Activated CD4-positive, alpha-beta T cell treated with anti-CD3 and anti-CD28 coated beads, Interleukin-2, amount 10 ng/mL, durations not matched to agents 7 days and 5 days (primary cell): Measurements from ENCODE around the gene DGKD. TPM values are rescaled to one million over a fixed set of nuclear protein-coding genes. Genes with fewer than 3 reads are reported as not detected.
"Not testable (repeated sequence)": the region's sequence is repeated elsewhere in the genome, so short reads cannot be mapped to it uniquely, and the experiment has no call there.

Source experiments
- CTCF ChIA-PET: fragments of 350-600 bp; sonication (Branson Sonifier 250); formaldehyde crosslinking; loops from one replicate; lab custom pipeline; 2021; ENCODE audit warnings: antibody characterized with exemption; lab: Charles Lee
- POLR2A ChIA-PET: fragments of 350-600 bp; sonication (Branson Sonifier 250); formaldehyde crosslinking; loops from one replicate; lab custom pipeline; 2021; ENCODE audit warnings: antibody characterized with exemption; lab: Charles Lee
- DNase-seq: peaks from one replicate; pipeline ENCODE4 v3.0.0-alpha.2; 2020
- H3K27ac Mint-ChIP-seq: one replicate; pipeline ENCODE4 v1.8.0; 2021; ENCODE audit warnings: mild to moderate bottlenecking, moderate library complexity, mixed read lengths
- H3K27me3 Mint-ChIP-seq: one replicate; pipeline ENCODE4 v1.8.0; 2021; ENCODE audit warnings: mixed read lengths
- H3K36me3 Mint-ChIP-seq: one replicate; pipeline ENCODE4 v1.8.0; 2021; ENCODE audit warnings: low read depth, mixed read lengths
- H3K4me1 Mint-ChIP-seq: one replicate; pipeline ENCODE4 v1.8.0; 2021; ENCODE audit warnings: mixed read lengths
- H3K4me3 Mint-ChIP-seq: one replicate; pipeline ENCODE4 v1.8.0; 2021; ENCODE audit warnings: mild to moderate bottlenecking, moderate library complexity, mixed read lengths
- H3K9me3 Mint-ChIP-seq: one replicate; pipeline ENCODE4 v1.8.0; 2021; ENCODE audit warnings: mixed read lengths
- total RNA-seq, 2 experiments: library from RNA; stranded (reverse); gene quantifications; one replicate each; pipeline ENCODE4 v1.2.3, GENCODE V29; 2021

DGKD gene
- total RNA-seq, 2 experiments from 2014 or later: 84.1 to 97.5 TPM

GRCh38 chr2:233325814-233326213, 28.5 kb upstream of the DGKD start:
- Mint-ChIP-seq H3K27ac (no peak overlapping the region), H3K9me3 (no peaks in the 10 kb centered on the region), H3K27me3 (peaks cover 6% of the 10 kb centered on the region), H3K36me3 (peaks cover 2% of the 10 kb centered on the region), H3K4me1 (peaks cover 28% of the 10 kb centered on the region), H3K4me3 (no peak overlapping the region)
- CTCF ChIA-PET: interaction anchor here (0.7 kb wide), 1 partner anchor 23 kb away, joined by 3 read pairs; no protein-coding TSS in a partner anchor
- POLR2A ChIA-PET: no interaction called here
- DNase-seq: no peak

GRCh38 chr2:233326500-233326899, 27.8 kb upstream of the DGKD start:
- CTCF ChIA-PET: no interaction called here

GRCh38 chr2:233328922-233329321, 25.4 kb upstream of the DGKD start:
- CTCF ChIA-PET: interaction anchor here (1.1 to 1.5 kb wide), 2 partner anchors 9 to 14 kb away, joined by 3 to 5 read pairs; no protein-coding TSS in a partner anchor
- no peak overlapping the region for H3K4me3 Mint-ChIP-seq
- peaks cover 14% of the 10 kb centered on the region for H3K36me3 Mint-ChIP-seq
- peak overlapping the region; percentile 41 for H3K27ac Mint-ChIP-seq
- peaks cover 11% of the 10 kb centered on the region for H3K9me3 Mint-ChIP-seq
- POLR2A ChIA-PET: no interaction called here
- H3K27me3 Mint-ChIP-seq: peaks cover 3% of the 10 kb centered on the region
- no peak for DNase-seq
- H3K4me1 Mint-ChIP-seq: peaks cover 41% of the 10 kb centered on the region

More at GRCh38 chr2:233326500-233326899, 27.8 kb upstream of the DGKD start:
- Mint-ChIP-seq H3K36me3 (peaks cover 6% of the 10 kb centered on the region), H3K9me3 (peaks cover 5% of the 10 kb centered on the region), H3K27ac (no peak overlapping the region), H3K4me3 (no peak overlapping the region), H3K4me1 (peaks cover 35% of the 10 kb centered on the region), H3K27me3 (peaks cover 3% of the 10 kb centered on the region)
- POLR2A ChIA-PET: no interaction called here
- no peak for DNase-seq

- DNase-seq: no peak
- Mint-ChIP-seq H3K4me3 (no peak overlapping the region), H3K27me3 (peaks cover 1% of the 10 kb centered on the region), H3K4me1 (peaks cover 44% of the 10 kb centered on the region), H3K36me3 (peaks cover 15% of the 10 kb centered on the region), H3K9me3 (peaks cover 11% of the 10 kb centered on the region), H3K27ac (peak overlapping the region; percentile 41)
- ChIA-PET CTCF (interaction anchor here (0.9 to 3.6 kb wide), 2 partner anchors 13 to 24 kb away, joined by 4 to 12 read pairs; partner anchors contain the start of gene DGKD), POLR2A (no interaction called here)
These were observed 24.7 kb upstream of the DGKD start for GRCh38 chr2:233329489-233330135.

- CTCF ChIA-PET: interaction anchor here (0.6 to 3.6 kb wide), 9 partner anchors 9 to 589 kb away, joined by 3 to 12 read pairs (median 3); partner anchors contain the start of genes ATG16L1 and DGKD
- Mint-ChIP-seq H3K9me3 (peaks cover 11% of the 10 kb centered on the region), H3K4me3 (peak overlapping the region; percentile 55), H3K27ac (peak overlapping the region; percentile 96), H3K27me3 (no peaks in the 10 kb centered on the region), H3K36me3 (peaks cover 15% of the 10 kb centered on the region), H3K4me1 (peaks cover 52% of the 10 kb centered on the region)
- POLR2A ChIA-PET: interaction anchor here (0.5 to 1.1 kb wide), 3 partner anchors 23 to 261 kb away, joined by 3 to 5 read pairs (median 3); partner anchors contain the start of genes ATG16L1 and DGKD
- peak; percentile 88 for DNase-seq
These were observed 22.8 kb upstream of the DGKD start for GRCh38 chr2:233331536-233331935.

- H3K4me3 Mint-ChIP-seq: peak overlapping the region; percentile 55
- H3K36me3 Mint-ChIP-seq: peaks cover 15% of the 10 kb centered on the region
- no peaks in the 10 kb centered on the region for H3K27me3 Mint-ChIP-seq
- ChIA-PET CTCF (interaction anchor here (0.6 to 3.6 kb wide), 9 partner anchors 20 to 142 kb away, joined by 3 to 12 read pairs (median 3); partner anchors contain the start of genes ATG16L1 and DGKD), POLR2A (interaction anchor here (0.7 to 1.1 kb wide), 2 partner anchors 22 to 81 kb away, joined by 3 to 5 read pairs; partner anchors contain the start of genes ATG16L1 and DGKD)
- peak overlapping the region; percentile 96 for H3K27ac Mint-ChIP-seq
- H3K4me1 Mint-ChIP-seq: peaks cover 52% of the 10 kb centered on the region
- no peak for DNase-seq
- peaks cover 11% of the 10 kb centered on the region for H3K9me3 Mint-ChIP-seq
These were observed 22.2 kb upstream of the DGKD start for GRCh38 chr2:233332125-233332524.

GRCh38 chr2:233334915-233335314, 19.4 kb upstream of the DGKD start:
- POLR2A ChIA-PET: no interaction called here
- no peak for DNase-seq
- no peak overlapping the region for H3K4me3 Mint-ChIP-seq
- H3K4me1 Mint-ChIP-seq: peaks cover 62% of the 10 kb centered on the region
- no peaks in the 10 kb centered on the region for H3K27me3 Mint-ChIP-seq
- H3K27ac Mint-ChIP-seq: no peak overlapping the region
- CTCF ChIA-PET: no interaction called here
- H3K9me3 Mint-ChIP-seq: peaks cover 11% of the 10 kb centered on the region
- H3K36me3 Mint-ChIP-seq: peaks cover 14% of the 10 kb centered on the region

- peaks cover 11% of the 10 kb centered on the region for H3K36me3 Mint-ChIP-seq
- H3K4me3 Mint-ChIP-seq, POLR2A ChIA-PET, DNase-seq, H3K9me3 Mint-ChIP-seq, H3K27me3 Mint-ChIP-seq: not testable (repeated sequence)
- CTCF ChIA-PET: interaction anchor here (0.8 kb wide), 1 partner anchor 604 kb away, joined by 3 read pairs; no protein-coding TSS in a partner anchor
- peaks cover 52% of the 10 kb centered on the region for H3K4me1 Mint-ChIP-seq
- H3K27ac Mint-ChIP-seq: peak overlapping the region; percentile 15
These were observed 18.2 kb upstream of the DGKD start for GRCh38 chr2:233336091-233336490.

- DNase-seq: no peak
- ChIA-PET POLR2A (no interaction called here), CTCF (interaction anchor here (0.8 to 1.2 kb wide), 2 partner anchors 18 to 604 kb away, joined by 3 to 4 read pairs; partner anchors contain the start of gene DGKD)
- Mint-ChIP-seq H3K27ac (no peak overlapping the region), H3K4me3 (no peak overlapping the region), H3K9me3 (peaks cover 6% of the 10 kb centered on the region), H3K36me3 (peaks cover 8% of the 10 kb centered on the region), H3K27me3 (no peaks in the 10 kb centered on the region), H3K4me1 (peaks cover 47% of the 10 kb centered on the region)
These were observed 17.8 kb upstream of the DGKD start for GRCh38 chr2:233336541-233336940.

- ChIA-PET CTCF (interaction anchor here (0.9 to 1.2 kb wide), 6 partner anchors 9 to 120 kb away, joined by 3 to 5 read pairs (median 3); partner anchors contain the start of gene ATG16L1), POLR2A (no interaction called here)
- peaks cover 2% of the 10 kb centered on the region for H3K36me3 Mint-ChIP-seq
- H3K4me3 Mint-ChIP-seq: no peak overlapping the region
- H3K27me3 Mint-ChIP-seq: no peaks in the 10 kb centered on the region
- no peak for DNase-seq
- H3K9me3 Mint-ChIP-seq: no peaks in the 10 kb centered on the region
- peaks cover 36% of the 10 kb centered on the region for H3K4me1 Mint-ChIP-seq
- no peak overlapping the region for H3K27ac Mint-ChIP-seq
These were observed 16.2 kb upstream of the DGKD start for GRCh38 chr2:233338046-233338445.

- no peak for DNase-seq
- ChIA-PET POLR2A (no interaction called here), CTCF (interaction anchor here (1.0 to 1.1 kb wide), 3 partner anchors 8 to 83 kb away, joined by 3 to 5 read pairs (median 3); no protein-coding TSS in a partner anchor)
- Mint-ChIP-seq H3K27ac (no peak overlapping the region), H3K27me3 (peaks cover 2% of the 10 kb centered on the region), H3K4me3 (no peak overlapping the region), H3K9me3 (no peaks in the 10 kb centered on the region), H3K4me1 (peaks cover 27% of the 10 kb centered on the region), H3K36me3 (peaks cover 2% of the 10 kb centered on the region)
These were observed 15.4 kb upstream of the DGKD start for GRCh38 chr2:233338812-233339368.

- Mint-ChIP-seq H3K36me3 (no peaks in the 10 kb centered on the region), H3K4me1 (peaks cover 22% of the 10 kb centered on the region), H3K27me3 (peaks cover 2% of the 10 kb centered on the region), H3K27ac (no peak overlapping the region), H3K9me3 (no peaks in the 10 kb centered on the region), H3K4me3 (no peak overlapping the region)
- ChIA-PET POLR2A (no interaction called here), CTCF (no interaction called here)
- DNase-seq: no peak
These were observed 14.9 kb upstream of the DGKD start for GRCh38 chr2:233339427-233339826.
